Ascending aorta (tissue), 2 donors: ENCODE data around the gene PDLIM4. TPM values are rescaled to one million over a fixed set of nuclear protein-coding genes. Genes with fewer than 3 reads are reported as not detected.
A peak's percentile ranks its signal among the peaks of the same experiment; 100 is the strongest.

ENCODE experiments used
- DNase-seq, 2 donors: peaks; one replicate each; pipeline ENCODE4 v3.0.0-alpha.2; 2019; ENCODE audit warnings: low spot score in 2 of 2
- H3K27ac ChIP-seq, 2 donors: fragments of 200-600 bp; sonication (generic); one replicate each; pipeline ENCODE4 v1.5.1; 2016 to 2017; ENCODE audit warnings: mild to moderate bottlenecking in 1 of 2
- H3K27me3 ChIP-seq: fragments of 200-600 bp; sonication (generic); one replicate; pipeline ENCODE4 v1.5.1; 2017
- H3K36me3 ChIP-seq, 2 donors: fragments of 200-600 bp; sonication (generic); one replicate each; pipeline ENCODE4 v1.5.1; 2016
- H3K4me1 ChIP-seq, 2 donors: fragments of 200-600 bp; sonication (generic); one replicate each; pipeline ENCODE4 v1.5.1; 2016 to 2017; ENCODE audit warnings: mild to moderate bottlenecking in 1 of 2
- H3K4me3 ChIP-seq, 2 donors: fragments of 200-600 bp; sonication (generic); one replicate each; pipeline ENCODE4 v1.5.1; 2016 to 2017; ENCODE audit warnings: mild to moderate bottlenecking in 1 of 2
- H3K9me3 ChIP-seq, 2 donors: fragments of 200-600 bp; sonication (generic); one replicate each; pipeline ENCODE4 v1.5.1; 2016
- CTCF ChIP-seq, 3 experiments: fragments of 200-600 bp in 2 of 3; fragments of 450-650 bp in 1 of 3; sonication (generic) in 2 of 3; IDR thresholded peaks; one replicate each; pipeline ENCODE4 v1.5.1; 2016 to 2019; ENCODE audit warnings: antibody characterized with exemption in 3 of 3, mild to moderate bottlenecking in 1 of 3, moderate library complexity in 1 of 3
- intact Hi-C: fragments of 100-400 bp; cut with DNase I; formaldehyde crosslinking; loops from one replicate; pipeline ENCODE4 v1.15.1; 2023
- total RNA-seq: library from RNA; depleted of rRNA; stranded (reverse); fragments of >200 nt; gene quantifications from one replicate; pipeline ENCODE4 v1.1.0, GENCODE V29; 2016

The PDLIM4 gene
- total RNA-seq, 1 donor from 2014 or later: 49.1 TPM

- Histone ChIP-seq H3K4me3 (no peak overlapping the region), H3K9me3 (no peaks in the 10 kb centered on the region), H3K4me1 (peaks cover 3 to 9% of the 10 kb centered on the region in 2 donors), H3K36me3 (no peaks in the 10 kb centered on the region), H3K27ac (no peak overlapping the region), H3K27me3 (no peaks in the 10 kb centered on the region)
- TF ChIP-seq CTCF (IDR thresholded peaks at IDR 0.05): no peak
- DNase-seq: no peak
- intact Hi-C loops: no loop called here
Observed at GRCh38 chr5:132289097-132289496, 31.6 kb downstream of the PDLIM4 start.

- Histone ChIP-seq H3K4me1 (peaks cover 3 to 13% of the 10 kb centered on the region in 2 donors), H3K27me3 (no peaks in the 10 kb centered on the region), H3K36me3 (no peaks in the 10 kb centered on the region), H3K27ac (no peak overlapping the region), H3K4me3 (no peak overlapping the region), H3K9me3 (no peaks in the 10 kb centered on the region)
- intact Hi-C loops: loop anchor here (5.0 to 10.0 kb wide), 2 partner anchors 56 to 121 kb away; no protein-coding TSS in a partner anchor
- DNase-seq: no peak
- no peak for TF ChIP-seq CTCF (IDR thresholded peaks at IDR 0.05)
Observed at GRCh38 chr5:132291026-132291425, 33.5 kb downstream of the PDLIM4 start.

- intact Hi-C loops: loop anchor here (2.0 to 10.0 kb wide), 3 partner anchors 21 to 119 kb away; no protein-coding TSS in a partner anchor
- H3K4me1 ChIP-seq: peaks cover 3 to 17% of the 10 kb centered on the region in 2 donors
- H3K4me3 ChIP-seq: peak overlapping the region; percentile 71 to 72
- DNase-seq: peak; percentile 63 to 93
- H3K27ac ChIP-seq: peak overlapping the region; percentile 89 to 99
- no peaks in the 10 kb centered on the region for H3K9me3 ChIP-seq
- TF ChIP-seq CTCF (IDR thresholded peaks at IDR 0.05): peak in 2 of 3 experiments; percentile 8 to 39
- H3K36me3 ChIP-seq: no peaks in the 10 kb centered on the region
- no peaks in the 10 kb centered on the region for H3K27me3 ChIP-seq
Observed at GRCh38 chr5:132293066-132293991, 35.8 kb downstream of the PDLIM4 start.

- TF ChIP-seq CTCF (IDR thresholded peaks at IDR 0.05): peak in 1 of 3 experiments; percentile 13
- H3K4me1 ChIP-seq: peaks cover 3 to 17% of the 10 kb centered on the region in 2 donors
- DNase-seq: peak; percentile 80 to 96
- peak within 1 kb of the TSS; percentile 89 to 99 for H3K27ac ChIP-seq
- H3K27me3 ChIP-seq: no peaks in the 10 kb centered on the region
- H3K9me3 ChIP-seq: no peaks in the 10 kb centered on the region
- H3K36me3 ChIP-seq: no peaks in the 10 kb centered on the region
- H3K4me3 ChIP-seq: peak within 1 kb of the TSS; percentile 71 to 72
- intact Hi-C loops: loop anchor here (1.0 to 10.0 kb wide), 7 partner anchors 21 to 203 kb away; no protein-coding TSS in a partner anchor
Observed at GRCh38 chr5:132293992-132294727, 36.7 kb downstream of the PDLIM4 start, which contains the start of gene SLC22A4. Gene SLC22A4, plus strand, starts transcription at chr5:132294394. Its CDS starts 223 bp downstream, at chr5:132294617.

GRCh38 chr5:132294728-132295504 is 37.4 kb downstream of the PDLIM4 start:
- Histone ChIP-seq H3K9me3 (no peaks in the 10 kb centered on the region), H3K36me3 (no peaks in the 10 kb centered on the region), H3K4me1 (peaks cover 3 to 17% of the 10 kb centered on the region in 2 donors), H3K27me3 (no peaks in the 10 kb centered on the region), H3K4me3 (peak overlapping the region; percentile 71 to 72), H3K27ac (peak overlapping the region; percentile 89 to 99)
- intact Hi-C loops: loop anchor here (1.0 to 10.0 kb wide), 6 partner anchors 30 to 202 kb away; no protein-coding TSS in a partner anchor
- TF ChIP-seq CTCF (IDR thresholded peaks at IDR 0.05): no peak
- peak; percentile 66 to 93 for DNase-seq
